ENCODE results near the gene KRTAP13-1. TPM values are rescaled to one million over a fixed set of nuclear protein-coding genes. Genes with fewer than 3 reads are reported as not detected.

Gene KRTAP13-1
- total and polyA plus RNA-seq, 2 of the 4 experiments (the other 2 are of a cell fraction), result not detected

DNA sequence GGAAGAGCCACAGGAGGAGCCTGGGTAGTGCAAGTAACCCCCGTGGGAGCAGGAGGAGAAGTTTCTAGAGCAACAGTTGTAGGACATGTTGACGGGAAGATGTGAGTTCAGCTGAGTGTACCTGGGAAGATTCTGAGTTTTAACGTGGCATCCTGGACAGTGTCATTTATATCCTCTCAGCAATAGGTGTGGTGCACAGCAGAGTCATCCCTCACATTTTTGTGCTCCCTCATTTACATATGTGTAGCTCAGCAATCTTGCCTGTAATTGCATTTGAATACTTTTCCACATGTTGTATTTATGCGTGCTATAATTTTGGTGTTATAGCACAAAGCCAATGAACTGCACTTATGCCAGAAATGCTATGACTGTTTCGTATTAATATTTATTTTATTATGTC lies 30.0 kb downstream of the KRTAP13-1 start, which contains the start of gene KRTAP13-3:
TSS of gene KRTAP13-3 (minus strand) at position 101 of the 400 bp plus-strand sequence. CDS start at position 87, 14 bp downstream.
- no TSS peak for BruUV-seq (replicated peaks)
- Histone ChIP-seq H3K27me3 (ENCODE audit: control insufficient read depth, insufficient read depth, low read length) (no peaks in the 10 kb centered on the region), H3K18ac (ENCODE audit: low read depth, low read length) (no peak within 1 kb of the TSS), H3K4me2 (ENCODE audit: low read depth, low read length) (no peak within 1 kb of the TSS), H2AFZ (replicated peaks; ENCODE audit: low read length, poor library complexity) (no peak within 1 kb of the TSS), H3K4me1 (ENCODE audit: control insufficient read depth, insufficient read depth, low read length) (no peaks in the 10 kb centered on the region), H2AK9ac (replicated peaks; ENCODE audit: low read depth, low read length, poor library complexity) (no peak within 1 kb of the TSS), H4K5ac (ENCODE audit: low read depth, low read length) (no peak within 1 kb of the TSS), H2BK20ac (ENCODE audit: low read depth, low read length) (no peak within 1 kb of the TSS), H3K14ac (replicated peaks; ENCODE audit: low read depth, low read length) (no peak within 1 kb of the TSS), H3K9ac (ENCODE audit: low read depth, low read length) (no peak within 1 kb of the TSS), H4K8ac (ENCODE audit: low read depth in 2 of 2, low read length in 2 of 2) (no peak within 1 kb of the TSS), H3K9me1 (ENCODE audit: insufficient read depth, low read length) (no peaks in the 10 kb centered on the region), H3K27ac (ENCODE audit: insufficient read depth, low read length) (no peak within 1 kb of the TSS), H3K36me3 (ENCODE audit: control insufficient read depth, insufficient read depth, low read length) (no peaks in the 10 kb centered on the region), H3K9me3 (ENCODE audit: control insufficient read depth, insufficient read depth, low read length) (peaks cover 7% of the 10 kb centered on the region), H2AK5ac (ENCODE audit: low read depth, low read length) (no peak within 1 kb of the TSS), H3K56ac (ENCODE audit: extremely low read depth, insufficient read depth, low read length) (no peak within 1 kb of the TSS), H4K91ac (ENCODE audit: insufficient read depth, low read depth, low read length) (no peak within 1 kb of the TSS), H2BK120ac (ENCODE audit: low read depth, low read length) (no peak within 1 kb of the TSS), H3K4me3 (ENCODE audit: insufficient read depth, low read depth, low read length) (no peak within 1 kb of the TSS), H3K23ac (ENCODE audit: low read depth, low read length) (no peak within 1 kb of the TSS), H2BK5ac (ENCODE audit: low read depth, low read length, poor library complexity, severe bottlenecking) (no peak within 1 kb of the TSS), H4K20me1 (ENCODE audit: insufficient read depth, low read length) (no peaks in the 10 kb centered on the region), H3K4ac (ENCODE audit: low read depth, low read length) (no peak within 1 kb of the TSS), H3K79me1 (ENCODE audit: low read depth in 1 of 2, low read length in 2 of 2) (no peaks in the 10 kb centered on the region), H2BK15ac (ENCODE audit: low read depth, low read length) (no peak within 1 kb of the TSS)
- WGBS, 2 experiments (ENCODE audit: extremely low coverage in 2 of 2, insufficient read length in 1 of 2), result 60% methylated on average over 1 of the region's 5 CpGs; no CpG with 5 or more reads in 1 of the 2 experiments
- no peak for ATAC-seq (ENCODE audit: low read depth)
- POLR2A ChIA-PET (ENCODE audit: unreplicated experiment), result no interaction called here
- CTCF ChIA-PET, result no interaction called here
- TF ChIP-seq RCOR1 (IDR thresholded peaks at IDR 0.05; ENCODE audit: insufficient replicate concordance, low read length), result no peak
- TF ChIP-seq, protein P1, sequence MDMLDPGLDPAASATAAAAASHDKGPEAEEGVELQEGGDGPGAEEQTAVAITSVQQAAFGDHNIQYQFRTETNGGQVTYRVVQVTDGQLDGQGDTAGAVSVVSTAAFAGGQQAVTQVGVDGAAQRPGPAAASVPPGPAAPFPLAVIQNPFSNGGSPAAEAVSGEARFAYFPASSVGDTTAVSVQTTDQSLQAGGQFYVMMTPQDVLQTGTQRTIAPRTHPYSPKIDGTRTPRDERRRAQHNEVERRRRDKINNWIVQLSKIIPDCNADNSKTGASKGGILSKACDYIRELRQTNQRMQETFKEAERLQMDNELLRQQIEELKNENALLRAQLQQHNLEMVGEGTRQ (IDR thresholded peaks at IDR 0.05; ENCODE audit: low read depth, low read length), result no peak
- no peak for DNase-seq
- in situ Hi-C loops (cut with MboI; ENCODE audit: low sequenced_read_pairs), result no loop called here
- dilution Hi-C loops (cut with HindIII; ENCODE audit: low sequenced_read_pairs, unreplicated experiment), result no loop called here
- intact Hi-C loops (cut with micrococcal nuclease), result no loop called here
